GM21423 (cell line): ENCODE data around the gene TCEAL7.
A peak's percentile ranks its signal among the peaks of the same experiment; 100 is the strongest.
"Not testable (repeated sequence)": the region's sequence is repeated elsewhere in the genome, so short reads cannot be mapped to it uniquely, and the experiment has no call there.

Source experiments
- ATAC-seq: cut with Tn5 transposase; IDR thresholded peaks from one replicate; pipeline ENCODE4 v1.9.1; 2021; ENCODE audit warnings: mild to moderate bottlenecking, moderate library complexity; ENCODE audit not compliant: unreplicated experiment

Gene TCEAL7

GRCh38 chrX:103329991-103330390 lies at the start of gene TCEAL7:
TSS of gene TCEAL7 (plus strand) at chrX:103330239. CDS start at chrX:103331404, 1,165 bp downstream.
- ATAC-seq: no peak

- no peak for ATAC-seq
Measured at GRCh38 chrX:103293118-103293517, 36.9 kb upstream of the TCEAL7 start.

GRCh38 chrX:103304705-103305104 lies 25.3 kb upstream of the TCEAL7 start:
- ATAC-seq: no peak

GRCh38 chrX:103305666-103306065 lies 24.4 kb upstream of the TCEAL7 start:
- ATAC-seq: not testable (repeated sequence)

- ATAC-seq: no peak
Measured at GRCh38 chrX:103309860-103310554, 20.0 kb upstream of the TCEAL7 start.

GRCh38 chrX:103310555-103311398 lies 19.3 kb upstream of the TCEAL7 start, which contains the start of gene BEX2:
TSS of gene BEX2 (minus strand) at chrX:103310990. CDS start at chrX:103309976, 1,014 bp downstream.
- peak; percentile 95 for ATAC-seq

GRCh38 chrX:103311399-103311780 lies 18.6 kb upstream of the TCEAL7 start:
- no peak for ATAC-seq

- ATAC-seq: no peak
Measured at GRCh38 chrX:103330681-103331288, 746 bp downstream of the TCEAL7 start.

- no peak for ATAC-seq
Measured at GRCh38 chrX:103338663-103339062, 8.6 kb downstream of the TCEAL7 start.

- ATAC-seq: no peak
Measured at GRCh38 chrX:103343105-103343504, 13.1 kb downstream of the TCEAL7 start.

- no peak for ATAC-seq
Measured at GRCh38 chrX:103344606-103345005, 14.6 kb downstream of the TCEAL7 start.

GRCh38 chrX:103347682-103348397 lies 17.8 kb downstream of the TCEAL7 start:
- no peak for ATAC-seq

- no peak for ATAC-seq
Measured at GRCh38 chrX:103356130-103356798, 26.2 kb downstream of the TCEAL7 start, which contains the start of gene TCEAL9. TSS of gene TCEAL9 (plus strand) at chrX:103356506. CDS start at chrX:103357685, 1,179 bp downstream.

GRCh38 chrX:103356858-103357257 lies 26.8 kb downstream of the TCEAL7 start:
- ATAC-seq: no peak

- no peak for ATAC-seq
Measured at GRCh38 chrX:103357871-103358270, 27.8 kb downstream of the TCEAL7 start.

- not testable (repeated sequence) for ATAC-seq
Measured at GRCh38 chrX:103359605-103360004, 29.6 kb downstream of the TCEAL7 start.

GRCh38 chrX:103360092-103360491 lies 30.1 kb downstream of the TCEAL7 start:
- ATAC-seq: no peak

GRCh38 chrX:103360916-103361315 lies 30.9 kb downstream of the TCEAL7 start:
- no peak for ATAC-seq

GRCh38 chrX:103361798-103362197 lies 31.8 kb downstream of the TCEAL7 start:
- ATAC-seq: no peak

- no peak for ATAC-seq
Measured at GRCh38 chrX:103362474-103362873, 32.4 kb downstream of the TCEAL7 start.
